Measurements from ENCODE around the gene GSN. TPM values are rescaled to one million over a fixed set of nuclear protein-coding genes. Genes with fewer than 3 reads are reported as not detected.

GSN gene
- total RNA-seq, 3 donors from 2014 or later = 1,290 to 13,922 (median 1,437) TPM

DNA sequence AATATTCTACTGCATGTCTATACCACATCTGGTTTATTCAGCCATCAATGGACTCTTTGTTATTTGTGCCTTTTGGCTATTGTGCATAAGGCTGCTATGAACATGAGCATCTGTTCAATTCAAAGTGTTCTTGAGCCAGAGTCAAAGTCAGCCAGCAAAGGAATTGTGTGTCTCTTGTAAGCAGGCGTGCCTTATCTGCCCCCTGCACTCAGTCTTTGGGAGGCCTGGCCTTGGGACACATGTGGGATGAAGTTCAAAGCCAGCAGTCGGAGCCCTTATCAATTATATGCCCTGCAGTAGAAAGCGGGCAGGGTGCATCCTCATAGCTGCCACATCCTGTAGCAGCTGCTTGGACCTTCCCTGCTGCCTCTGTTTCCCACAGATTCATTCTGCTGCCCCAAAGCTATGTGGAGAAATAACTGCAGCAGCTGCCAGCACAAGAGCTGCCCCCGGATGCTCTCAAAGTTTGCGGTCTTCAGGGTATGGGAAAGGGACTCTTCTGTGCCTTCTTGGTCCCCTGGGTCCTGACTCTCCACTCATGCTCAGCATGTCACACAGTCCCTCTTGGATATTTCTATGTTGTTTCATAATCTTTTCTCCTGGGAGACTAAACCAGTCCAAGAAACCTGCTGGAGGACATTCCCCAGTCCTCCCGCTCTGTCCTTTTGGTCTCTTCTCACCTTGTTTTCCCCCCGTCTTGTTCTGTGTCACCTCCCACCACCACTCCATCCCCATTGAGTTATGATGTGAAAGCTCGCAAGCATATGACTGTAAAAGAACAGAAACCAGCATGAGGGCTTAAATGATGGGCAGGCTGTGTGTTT is 66.2 kb downstream of the GSN start:
- Histone ChIP-seq H3K36me3 (peaks cover 10% of the 10 kb centered on the region), H3K4me1 (peaks cover 0 to 5% of the 10 kb centered on the region in 2 donors), H3K4me3 (no peak overlapping the region), H3K27me3 (no peaks in the 10 kb centered on the region), H3K9me3 (no peaks in the 10 kb centered on the region), H3K27ac (peak overlapping the region; percentile 89 to 90)
- DNase-seq (ENCODE audit: low spot score in 2 of 2) = peak in 1 of 2 donors; percentile 65
- intact Hi-C loops (cut with DNase I; ENCODE audit: low total_unique reads) = no loop called here
- TF ChIP-seq POLR2A (IDR thresholded peaks at IDR 0.05) = no peak
- peak in 2 of 3 donors; percentile 8 to 39 for TF ChIP-seq POLR2AphosphoS5 (IDR thresholded peaks at IDR 0.05)
- TF ChIP-seq, protein P1, sequence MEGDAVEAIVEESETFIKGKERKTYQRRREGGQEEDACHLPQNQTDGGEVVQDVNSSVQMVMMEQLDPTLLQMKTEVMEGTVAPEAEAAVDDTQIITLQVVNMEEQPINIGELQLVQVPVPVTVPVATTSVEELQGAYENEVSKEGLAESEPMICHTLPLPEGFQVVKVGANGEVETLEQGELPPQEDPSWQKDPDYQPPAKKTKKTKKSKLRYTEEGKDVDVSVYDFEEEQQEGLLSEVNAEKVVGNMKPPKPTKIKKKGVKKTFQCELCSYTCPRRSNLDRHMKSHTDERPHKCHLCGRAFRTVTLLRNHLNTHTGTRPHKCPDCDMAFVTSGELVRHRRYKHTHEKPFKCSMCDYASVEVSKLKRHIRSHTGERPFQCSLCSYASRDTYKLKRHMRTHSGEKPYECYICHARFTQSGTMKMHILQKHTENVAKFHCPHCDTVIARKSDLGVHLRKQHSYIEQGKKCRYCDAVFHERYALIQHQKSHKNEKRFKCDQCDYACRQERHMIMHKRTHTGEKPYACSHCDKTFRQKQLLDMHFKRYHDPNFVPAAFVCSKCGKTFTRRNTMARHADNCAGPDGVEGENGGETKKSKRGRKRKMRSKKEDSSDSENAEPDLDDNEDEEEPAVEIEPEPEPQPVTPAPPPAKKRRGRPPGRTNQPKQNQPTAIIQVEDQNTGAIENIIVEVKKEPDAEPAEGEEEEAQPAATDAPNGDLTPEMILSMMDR (IDR thresholded peaks at IDR 0.05) = no peak

DNA sequence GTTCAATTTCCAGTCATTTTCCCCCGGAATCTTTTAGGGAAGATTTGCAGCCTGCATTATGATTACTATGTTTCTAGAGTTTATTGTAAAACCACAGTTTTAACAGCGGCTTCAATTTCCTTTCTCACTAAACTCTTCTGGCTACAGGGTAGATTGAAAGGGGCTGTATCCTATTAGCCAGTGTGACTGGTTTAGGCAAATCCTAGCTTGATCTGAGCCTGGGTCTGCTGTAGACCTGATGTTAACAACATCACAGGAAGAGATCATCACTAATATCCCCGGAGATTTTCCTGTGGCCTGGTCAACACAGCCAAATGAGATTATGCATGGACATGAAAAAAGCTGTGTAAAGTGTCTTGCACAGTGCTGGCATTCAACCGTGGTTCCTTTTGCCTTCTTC is 68.7 kb downstream of the GSN start:
- Histone ChIP-seq H3K27me3 (no peaks in the 10 kb centered on the region), H3K4me1 (peaks cover 0 to 5% of the 10 kb centered on the region in 2 donors), H3K9me3 (no peaks in the 10 kb centered on the region), H3K4me3 (no peak overlapping the region), H3K36me3 (no peaks in the 10 kb centered on the region), H3K27ac (peak overlapping the region; percentile 38 to 89)
- intact Hi-C loops (cut with DNase I; ENCODE audit: low total_unique reads) = no loop called here
- TF ChIP-seq POLR2A (IDR thresholded peaks at IDR 0.05) (no peak), POLR2AphosphoS5 (IDR thresholded peaks at IDR 0.05) (no peak)
- TF ChIP-seq, protein P1 (IDR thresholded peaks at IDR 0.05) = no peak
- no peak for DNase-seq (ENCODE audit: low spot score in 2 of 2)

DNA sequence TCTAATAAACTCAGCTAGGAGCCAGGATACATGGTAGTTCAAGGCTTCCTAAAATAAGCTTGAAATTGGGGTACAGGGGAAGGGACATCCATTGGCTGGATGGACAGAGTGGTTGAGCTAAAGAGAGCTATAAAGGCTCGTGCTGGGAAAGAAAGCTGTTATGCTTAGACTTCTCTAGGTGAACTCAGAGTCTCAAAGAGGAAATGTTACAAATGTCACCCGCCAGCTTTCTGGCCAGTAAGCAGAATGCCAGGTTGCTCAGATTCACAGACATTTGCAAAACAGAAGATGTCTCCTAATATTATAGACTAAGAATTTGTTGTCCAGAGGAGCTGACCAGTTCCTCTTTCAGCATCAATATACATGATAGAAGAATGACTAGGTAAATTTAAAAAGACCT is 71.5 kb downstream of the GSN start:
- Histone ChIP-seq H3K27me3 (no peaks in the 10 kb centered on the region), H3K27ac (peak overlapping the region in 1 of 2 donors; percentile 14), H3K36me3 (no peaks in the 10 kb centered on the region), H3K4me3 (no peak overlapping the region), H3K4me1 (peaks cover 2 to 5% of the 10 kb centered on the region in 2 donors), H3K9me3 (no peaks in the 10 kb centered on the region)
- intact Hi-C loops (cut with DNase I; ENCODE audit: low total_unique reads) = no loop called here
- TF ChIP-seq, protein P1 (IDR thresholded peaks at IDR 0.05) = no peak
- TF ChIP-seq POLR2AphosphoS5 (IDR thresholded peaks at IDR 0.05) = no peak
- TF ChIP-seq POLR2A (IDR thresholded peaks at IDR 0.05) = no peak
- no peak for DNase-seq (ENCODE audit: low spot score in 2 of 2)

DNA sequence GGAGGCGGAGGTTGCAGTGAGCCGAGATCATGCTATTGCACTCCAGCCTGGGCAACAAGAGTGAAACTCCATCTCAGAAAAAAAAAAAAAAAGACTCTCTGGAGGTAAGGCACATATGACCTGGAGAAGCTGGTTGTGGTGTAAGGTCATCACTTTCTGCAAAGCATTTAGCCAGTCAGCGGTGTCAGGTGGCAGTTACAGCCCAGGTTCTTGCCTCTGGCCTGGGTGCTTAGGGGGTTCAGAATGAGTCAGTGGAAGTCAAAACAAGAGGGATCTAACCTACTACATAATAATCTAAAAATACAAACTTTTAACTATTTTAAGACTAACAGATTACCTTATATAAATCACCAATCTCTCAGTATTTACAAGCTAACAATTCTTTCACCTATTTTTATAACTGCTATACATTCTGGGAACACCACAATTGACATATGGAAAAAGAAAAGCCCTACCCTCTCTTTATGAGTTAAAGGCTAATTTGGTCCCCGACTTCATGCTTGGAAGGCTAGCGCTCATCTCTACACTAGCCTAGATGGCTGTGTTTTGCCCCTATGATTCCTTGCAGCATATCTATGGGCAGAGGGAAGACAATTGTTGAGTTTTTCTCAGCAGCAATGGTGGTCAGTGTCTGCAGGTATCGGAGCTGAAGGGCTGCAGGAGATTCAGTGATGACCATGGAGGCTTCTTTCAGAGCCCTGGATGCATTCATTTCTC is 72.9 kb downstream of the GSN start:
- no peak for DNase-seq (ENCODE audit: low spot score in 2 of 2)
- no peak overlapping the region for H3K27ac ChIP-seq

More for the DNA sequence above, 72.9 kb downstream of the GSN start:
- H3K4me3 ChIP-seq = no peak overlapping the region
- TF ChIP-seq POLR2AphosphoS5 (IDR thresholded peaks at IDR 0.05) (no peak), POLR2A (IDR thresholded peaks at IDR 0.05) (no peak)
- TF ChIP-seq, protein P1 (IDR thresholded peaks at IDR 0.05) = no peak
- intact Hi-C loops (cut with DNase I; ENCODE audit: low total_unique reads) = no loop called here
- peaks cover 0 to 5% of the 10 kb centered on the region in 2 donors for H3K4me1 ChIP-seq
- no peaks in the 10 kb centered on the region for H3K36me3 ChIP-seq
- H3K27me3 ChIP-seq = no peaks in the 10 kb centered on the region
- H3K9me3 ChIP-seq = no peaks in the 10 kb centered on the region

Measured in breast epithelium (tissue), 4 donors.